NCI-H2029 treated with DMSO at 0.1 percent for 48 hours (cell line): ENCODE results near the gene RGMA.
"Not testable (repeated sequence)": the region's sequence is repeated elsewhere in the genome, so short reads cannot be mapped to it uniquely, and the experiment has no call there.

ENCODE experiments used
- DNase-seq: peaks from one replicate; lab custom pipeline; 2025; lab: John Stamatoyannopoulos, UW

Gene RGMA

GRCh38 chr15:93048426-93048721 is 40.6 kb downstream of the RGMA start:
- no peak for DNase-seq

- DNase-seq = no peak
Measured at GRCh38 chr15:93047621-93048425, 41.2 kb downstream of the RGMA start.

- DNase-seq = no peak
Measured at GRCh38 chr15:93046721-93047120, 42.3 kb downstream of the RGMA start.

- DNase-seq = no peak
Measured at GRCh38 chr15:93046120-93046519, 42.9 kb downstream of the RGMA start.

DNA sequence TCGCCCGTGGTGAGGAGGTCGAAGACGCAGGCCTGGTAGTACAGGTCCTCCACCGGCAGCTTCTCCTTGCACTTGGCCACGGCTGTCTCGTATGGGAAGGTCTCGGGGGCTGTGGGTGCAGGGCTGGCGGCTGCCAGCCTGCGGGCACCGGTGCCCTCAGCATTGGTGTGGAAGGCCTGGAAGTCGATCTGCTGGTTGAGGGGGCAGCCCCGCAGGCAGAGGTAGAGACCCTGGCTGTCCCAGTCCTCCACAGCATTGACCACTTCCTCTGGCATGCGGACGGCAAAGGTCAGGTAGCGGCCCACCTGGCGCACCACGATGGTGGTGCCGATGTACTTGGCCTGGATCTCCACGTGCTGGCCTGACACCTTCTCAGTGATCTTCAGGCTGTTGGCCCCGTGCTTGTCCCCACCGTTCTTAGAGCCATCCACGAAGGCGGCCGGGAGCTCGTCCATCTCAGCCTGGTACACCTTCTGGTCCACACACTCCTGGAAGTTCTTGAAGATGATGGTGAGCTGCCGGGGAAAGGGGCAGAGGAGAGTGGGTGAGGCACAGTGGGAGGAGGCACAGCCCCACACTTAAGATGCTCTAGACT is 43.7 kb downstream of the RGMA start:
- DNase-seq = no peak

GRCh38 chr15:93044301-93045190 is 44.5 kb downstream of the RGMA start:
- DNase-seq = no peak

- DNase-seq = no peak
Measured at GRCh38 chr15:93043621-93044300, 45.2 kb downstream of the RGMA start.

DNA sequence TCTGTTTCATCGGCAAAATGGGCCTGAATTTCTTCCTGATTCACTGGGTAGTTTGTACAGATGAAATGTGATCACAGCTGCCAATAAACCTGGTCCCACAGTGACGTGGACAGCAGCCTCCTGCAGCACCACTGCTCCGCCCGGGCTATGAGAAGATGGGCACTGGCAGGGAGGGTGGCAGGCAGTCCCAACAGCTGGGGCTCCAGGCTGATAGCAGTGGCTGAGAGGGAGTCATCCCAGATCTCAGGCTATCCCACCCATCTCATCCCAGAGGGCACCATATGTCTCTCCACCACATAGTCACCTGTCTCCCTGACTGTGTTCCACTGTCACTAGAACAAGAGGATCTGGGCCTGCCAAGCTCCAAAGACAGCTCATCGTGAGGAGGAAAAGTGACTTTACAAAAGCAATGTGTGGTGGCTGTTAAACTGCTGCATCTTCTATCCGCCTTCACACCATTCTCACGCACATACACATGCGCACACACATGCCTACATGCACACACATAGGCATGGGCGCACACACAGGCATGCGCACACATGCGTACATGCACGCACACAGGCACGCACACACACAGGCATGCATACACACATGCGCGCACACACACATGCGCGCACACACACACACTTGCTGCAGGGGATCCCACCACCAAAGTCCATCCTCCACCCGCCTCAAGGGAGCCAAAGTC is 46.2 kb downstream of the RGMA start:
- DNase-seq = no peak

DNA sequence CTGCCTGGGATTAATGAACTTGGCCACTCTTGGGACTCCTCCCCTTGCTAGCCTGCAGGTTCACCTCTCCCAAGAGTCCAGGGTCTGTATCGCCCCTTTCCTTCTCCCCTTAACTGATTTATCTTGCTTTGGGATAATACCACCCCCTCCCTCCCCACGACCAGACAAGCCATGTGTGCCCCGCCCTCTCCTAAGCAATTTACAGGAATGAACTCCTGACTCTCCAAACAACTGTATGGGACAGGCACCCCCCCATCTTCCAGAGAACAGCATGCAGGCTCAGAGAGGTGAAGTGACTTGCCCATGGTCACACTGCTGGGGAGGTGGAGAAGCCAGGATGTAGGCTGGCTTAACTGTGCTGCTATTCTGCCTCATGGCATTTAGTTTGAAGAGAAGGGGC is 46.8 kb downstream of the RGMA start:
- DNase-seq = no peak

GRCh38 chr15:93041159-93041547 is 47.9 kb downstream of the RGMA start:
- DNase-seq = no peak

DNA sequence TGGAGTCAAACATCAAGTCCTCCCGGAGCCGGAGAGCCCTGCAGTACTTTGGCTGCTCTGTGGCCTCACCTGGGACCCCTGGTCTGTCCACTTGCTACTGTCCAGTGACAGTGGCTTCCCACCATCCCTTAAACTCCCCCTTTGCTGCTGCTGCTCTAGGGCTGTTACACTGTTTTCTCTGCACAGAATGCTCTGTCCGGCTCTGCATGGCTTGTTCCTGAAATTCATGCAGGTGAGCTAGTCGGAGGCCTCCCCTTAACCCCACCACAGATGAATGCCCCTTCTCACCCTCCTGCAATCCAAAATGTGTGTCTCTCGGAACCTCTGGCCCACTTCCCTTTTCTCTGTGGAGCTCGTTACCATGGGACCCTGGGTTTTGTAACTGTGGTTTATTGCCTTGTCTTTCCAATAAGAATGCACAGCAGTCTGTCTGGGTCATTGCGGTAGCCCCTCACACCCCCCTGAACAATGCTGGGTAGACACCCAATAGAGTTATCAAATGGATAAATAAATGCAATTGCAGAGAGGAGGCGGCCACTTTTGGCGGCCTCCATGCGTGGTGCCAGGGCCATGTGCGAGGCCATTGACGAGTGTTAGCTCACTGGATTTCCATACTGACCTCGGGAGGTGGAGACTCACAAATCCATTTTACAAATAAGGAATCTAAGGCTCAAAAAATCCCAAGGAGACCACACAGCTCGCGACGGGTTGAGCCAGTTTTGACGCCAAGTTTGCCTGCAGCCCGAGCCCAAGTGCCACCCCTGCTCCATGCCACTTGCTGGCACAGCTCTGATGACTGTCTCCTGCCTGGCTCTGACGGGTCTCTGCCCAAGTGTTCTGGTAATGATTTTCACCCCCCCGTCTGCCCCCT is 48.5 kb downstream of the RGMA start:
- no peak for DNase-seq

DNA sequence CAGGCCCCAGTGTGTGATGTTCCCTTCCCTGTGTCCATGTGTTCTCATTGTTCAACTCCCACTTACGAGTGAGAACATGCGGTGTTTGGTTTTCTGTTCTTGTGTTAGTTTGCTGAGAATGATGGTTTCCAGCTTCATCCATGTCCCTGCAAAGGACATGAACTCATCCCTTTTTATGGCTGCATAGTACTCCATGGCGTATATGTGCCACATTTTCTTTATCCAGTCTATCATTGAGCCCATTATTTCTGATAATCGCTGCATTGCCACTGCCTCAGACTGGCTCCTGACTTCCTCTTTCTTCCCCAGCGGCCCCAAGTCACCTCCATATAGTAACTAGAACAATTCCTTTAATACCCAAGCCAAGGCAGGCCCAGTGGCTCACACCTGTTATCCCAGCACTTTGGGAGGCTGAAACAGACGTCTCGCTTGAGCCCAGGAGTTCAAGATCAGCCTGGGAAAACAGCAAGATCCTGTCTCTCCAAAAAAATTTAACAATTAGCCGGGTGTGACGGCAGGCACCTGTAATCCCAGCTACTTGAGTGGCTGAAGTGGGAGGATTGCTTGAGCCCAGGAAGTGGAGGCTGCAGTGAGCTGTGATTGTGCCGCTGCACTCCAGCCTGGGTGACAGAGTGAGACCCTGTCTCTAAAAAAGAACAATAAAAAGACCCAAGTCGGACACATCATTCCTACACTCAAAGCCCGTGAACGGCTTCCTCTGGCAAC is 49.3 kb downstream of the RGMA start:
- DNase-seq = not testable (repeated sequence)

DNA sequence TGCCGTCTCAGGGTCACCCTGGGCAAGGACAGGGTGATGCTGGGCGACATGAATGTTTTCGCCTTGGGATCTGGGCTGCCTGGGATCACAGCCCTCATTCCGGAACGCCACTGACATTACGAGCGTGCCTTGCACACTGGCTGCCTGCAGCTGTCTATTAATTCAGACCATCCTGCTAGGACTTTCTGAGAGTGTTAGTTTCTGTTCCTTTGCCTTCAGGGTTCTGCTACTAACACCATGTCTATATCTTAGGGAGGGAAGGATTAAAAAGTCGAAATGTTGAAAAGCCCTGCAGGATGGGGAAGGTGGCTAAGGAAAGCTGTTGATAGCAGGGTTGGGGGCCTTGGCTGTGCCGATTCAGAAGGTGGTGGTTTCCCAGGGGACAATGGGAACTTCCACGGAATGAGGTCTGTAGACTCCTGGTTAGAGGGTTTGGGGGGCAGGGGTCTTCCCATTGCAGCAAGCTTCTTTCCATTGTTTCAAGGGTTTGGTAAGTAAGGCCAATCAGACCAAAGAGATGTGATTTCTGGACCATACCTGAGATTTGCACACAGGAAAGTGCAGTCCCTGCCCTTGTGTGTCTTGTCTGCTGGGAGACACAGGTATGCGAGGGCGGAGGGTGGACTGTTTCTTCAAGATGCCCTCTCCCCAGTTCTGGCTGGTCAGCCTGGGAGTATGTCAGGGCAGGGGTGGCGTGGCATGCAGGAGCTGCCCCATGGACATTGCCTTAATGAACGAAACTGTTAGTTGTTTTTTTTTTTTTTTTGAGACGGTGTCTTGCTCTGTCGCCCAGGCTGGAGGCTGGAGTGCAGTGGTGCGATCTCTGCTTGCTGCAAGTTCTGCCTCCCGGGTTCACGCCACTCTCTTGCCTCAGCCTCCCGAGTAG is 50.9 kb downstream of the RGMA start:
- no peak for DNase-seq

- DNase-seq = no peak
Measured at GRCh38 chr15:93036951-93037819, 51.8 kb downstream of the RGMA start.

DNA sequence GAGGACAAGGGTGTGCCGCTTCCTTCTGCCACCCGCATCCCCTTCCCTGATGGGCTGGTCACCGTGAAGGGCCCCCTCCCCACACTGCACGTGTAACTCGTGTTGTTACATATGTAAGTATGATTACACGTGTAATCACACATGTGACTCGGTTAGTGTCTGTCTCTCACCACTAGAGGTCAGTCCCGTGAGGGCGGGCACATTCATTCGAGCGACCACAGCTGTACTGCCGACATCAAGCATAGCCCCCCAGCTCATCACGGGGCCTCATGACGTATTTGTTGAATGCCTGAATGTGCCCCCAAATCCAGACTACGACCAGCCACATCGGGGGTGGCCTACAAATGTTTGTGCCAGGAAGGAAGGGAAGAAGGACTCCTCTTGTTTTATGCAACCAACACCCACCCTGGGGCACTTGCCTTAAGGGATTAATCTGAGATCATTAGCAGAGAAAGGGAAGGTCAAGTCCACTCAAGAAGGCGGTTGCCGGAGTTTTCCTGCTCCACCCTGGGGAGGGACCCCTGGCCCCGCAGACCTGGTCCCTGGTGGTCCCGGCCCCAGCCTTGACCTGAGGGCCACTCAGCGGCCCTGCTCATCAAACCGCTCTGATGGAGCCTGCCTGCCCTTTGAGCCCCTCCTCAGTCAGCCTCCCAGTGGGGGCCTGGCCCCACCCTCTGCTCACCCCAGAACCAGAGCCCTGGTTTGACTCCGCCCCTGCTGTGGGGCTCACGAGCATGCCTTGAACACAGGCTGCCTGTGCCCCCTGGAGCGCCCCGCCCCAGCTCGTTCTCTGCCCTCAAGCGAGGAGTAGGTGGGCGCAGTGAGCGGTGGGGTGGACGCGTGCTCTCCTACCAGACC is 52.8 kb downstream of the RGMA start:
- DNase-seq = no peak

DNA sequence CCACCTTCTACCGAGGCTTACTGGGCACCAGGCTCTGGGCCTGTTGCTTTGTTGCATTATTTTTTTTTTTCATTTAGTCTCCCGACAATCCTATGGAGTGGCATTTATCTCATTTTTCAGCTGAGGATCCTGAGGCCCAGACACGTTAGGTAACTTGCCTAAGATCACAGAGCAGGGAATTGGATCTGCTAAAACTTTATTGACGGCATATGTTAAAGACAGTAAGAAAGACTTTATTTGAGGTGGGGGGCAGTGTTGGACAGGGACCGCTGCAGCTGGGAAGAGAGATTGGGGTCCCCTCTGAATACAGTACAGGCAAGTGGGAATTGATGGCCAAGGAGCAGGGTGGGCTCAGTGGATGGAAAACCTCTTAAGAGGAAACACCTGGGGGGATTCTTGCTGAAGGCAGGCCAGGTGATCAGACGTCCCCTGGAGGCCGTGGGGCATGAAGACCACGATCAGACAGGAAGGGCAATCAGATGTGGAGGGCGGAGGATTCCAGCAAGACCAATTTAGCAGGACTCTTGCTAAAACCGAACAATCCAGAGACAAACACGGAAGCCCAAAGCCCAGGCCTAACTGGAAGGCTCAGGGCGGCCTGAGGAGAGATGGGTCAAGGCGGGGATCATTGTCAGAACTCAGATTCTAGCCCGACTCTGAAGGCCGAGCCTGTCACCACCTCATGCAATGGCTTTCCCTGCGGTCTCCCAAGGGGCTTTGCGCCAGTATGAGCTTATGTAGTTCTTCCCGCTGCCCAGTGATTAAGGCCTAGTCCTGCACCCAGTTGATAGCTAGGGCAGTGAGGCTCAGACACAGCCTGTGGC is 53.7 kb downstream of the RGMA start:
- no peak for DNase-seq
